Activated CD4-positive, alpha-beta T cell treated with anti-CD3 and anti-CD28 coated beads, Interleukin-2, amount 50 U/mL, for 24 hours (primary cell): ENCODE data around the gene CADPS2.
"Not testable (repeated sequence)": the region's sequence is repeated elsewhere in the genome, so short reads cannot be mapped to it uniquely, and the experiment has no call there.

Experiments
- DNase-seq, 2 donors: peaks; one replicate each; pipeline ENCODE4 v3.0.0-alpha.2; 2020; ENCODE audit warnings: low read depth in 1 of 2, low spot score in 1 of 2

Gene CADPS2

DNA sequence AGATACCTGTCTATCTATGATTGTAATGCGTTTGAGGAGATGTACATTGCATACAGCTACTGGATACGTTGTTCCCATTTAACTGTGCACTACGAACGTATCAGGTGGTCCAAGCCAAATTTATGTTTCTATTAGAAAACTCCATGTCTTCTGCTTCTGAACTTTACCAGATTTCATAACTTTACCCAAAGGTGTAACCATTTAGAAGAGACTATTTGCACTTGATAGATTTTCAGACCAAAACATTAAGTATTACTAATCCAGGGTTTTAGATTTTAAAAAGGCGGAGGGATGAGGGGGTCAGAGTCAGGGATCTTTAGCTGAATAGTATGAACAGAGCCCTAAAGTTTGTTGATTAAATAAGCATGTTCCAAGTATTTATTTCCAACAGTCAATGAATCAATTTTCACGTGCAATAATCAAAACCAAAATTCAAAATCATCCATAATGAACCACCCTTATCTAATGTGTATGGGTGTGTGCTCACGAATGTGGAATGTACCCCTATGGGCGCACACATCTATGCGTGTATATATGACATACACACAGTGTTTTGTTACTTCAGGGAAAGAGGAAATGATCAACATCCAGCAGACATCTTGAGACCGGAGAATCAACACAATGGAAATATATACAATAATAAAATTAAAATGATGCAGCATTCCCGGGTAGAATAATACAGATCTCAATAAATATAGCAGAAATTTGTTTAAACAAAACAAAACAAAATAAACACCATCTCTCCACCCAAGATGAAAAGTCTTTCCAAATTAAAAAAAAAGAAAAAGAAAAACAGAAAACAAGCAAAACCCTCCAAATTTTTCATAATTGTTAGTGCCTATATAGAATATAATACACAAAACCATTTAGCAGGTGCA, 585.1 kb downstream of the CADPS2 start:
- DNase-seq, result no peak

- DNase-seq, result no peak
Observed at GRCh38 chr7:122300211-122300932, 585.9 kb downstream of the CADPS2 start.

GRCh38 chr7:122299624-122300210, 586.5 kb downstream of the CADPS2 start:
- no peak for DNase-seq

GRCh38 chr7:122298618-122299017, 587.6 kb downstream of the CADPS2 start:
- DNase-seq, result no peak

DNA sequence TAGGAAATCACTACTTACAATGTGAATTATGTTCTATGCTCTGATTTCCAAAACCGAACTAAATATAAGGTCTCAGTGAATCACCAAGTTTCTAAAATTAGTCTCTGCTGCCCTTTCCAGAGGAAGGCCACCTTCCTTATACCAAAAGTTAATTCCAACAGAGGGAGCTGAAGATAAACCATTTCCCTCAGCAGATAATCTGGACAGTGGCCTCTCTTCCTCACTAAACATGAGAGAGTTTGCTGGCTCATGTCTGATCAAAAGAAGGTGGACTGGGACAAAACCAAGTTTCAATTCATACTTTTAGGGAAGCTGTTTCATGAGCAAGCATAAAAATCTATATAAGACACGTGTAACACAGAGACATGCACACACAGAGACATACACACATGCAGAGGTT, 588.1 kb downstream of the CADPS2 start:
- DNase-seq, result no peak

DNA sequence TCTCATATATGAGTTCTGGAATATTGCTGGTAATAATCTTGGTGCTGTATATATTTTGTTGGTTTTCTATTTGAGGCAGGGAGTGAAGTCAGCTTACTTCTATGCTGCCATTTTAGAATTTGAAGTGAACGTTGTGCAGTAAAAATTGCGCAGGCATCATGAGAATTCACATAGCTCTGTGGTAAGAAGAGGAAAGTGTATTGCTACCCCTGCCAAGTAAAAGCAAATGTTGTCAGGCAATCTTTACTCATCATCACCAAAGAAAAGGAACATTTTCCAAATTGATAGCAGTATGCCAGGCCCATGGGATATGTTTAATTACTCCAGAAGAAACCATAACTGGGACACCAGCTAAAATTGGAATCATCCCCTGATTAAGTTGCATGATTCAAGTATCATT, 595.1 kb downstream of the CADPS2 start:
- no peak for DNase-seq

DNA sequence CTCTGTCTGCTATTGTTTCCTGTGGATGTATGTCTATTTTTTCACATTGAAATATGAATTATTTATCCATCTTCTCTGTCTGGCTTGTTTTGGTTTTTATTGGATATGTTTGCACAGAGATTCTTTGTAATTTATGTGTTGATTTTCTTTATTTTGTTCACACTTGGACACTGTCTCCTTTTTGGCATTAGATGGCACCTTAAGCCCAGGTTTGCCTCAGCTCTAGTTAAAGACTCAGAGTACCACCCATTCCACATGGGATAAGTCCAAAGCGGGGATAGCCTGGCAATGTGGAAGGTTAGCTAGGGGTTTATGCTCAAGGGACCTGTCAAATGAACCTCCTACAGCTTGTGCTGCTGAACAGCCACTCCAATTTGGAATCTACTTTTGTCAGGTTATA, 595.8 kb downstream of the CADPS2 start:
- DNase-seq, result no peak

GRCh38 chr7:122289426-122289825, 596.8 kb downstream of the CADPS2 start:
- DNase-seq, result no peak

- not testable (repeated sequence) for DNase-seq
Observed at GRCh38 chr7:122284608-122285007, 601.7 kb downstream of the CADPS2 start.

DNA sequence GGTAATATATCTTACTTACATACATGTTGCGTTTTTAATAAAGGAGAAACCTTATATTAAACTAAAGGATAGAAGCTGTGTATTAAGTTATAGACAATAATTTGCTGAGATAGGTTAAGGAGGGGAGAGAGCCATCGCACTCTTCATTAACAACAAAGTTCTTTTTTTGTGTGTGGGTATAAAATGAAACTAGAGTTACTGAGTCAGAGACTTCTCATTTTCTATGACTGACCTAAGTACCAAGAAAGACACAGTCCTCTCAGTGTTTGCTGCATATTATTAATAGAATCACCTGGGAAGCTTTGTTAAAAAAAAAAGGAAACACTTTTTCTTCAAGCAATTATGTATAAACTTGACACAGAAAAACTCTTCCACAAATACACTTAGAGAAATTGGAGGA, 613.1 kb downstream of the CADPS2 start:
- DNase-seq, result no peak

- no peak for DNase-seq
Observed at GRCh38 chr7:122269241-122269640, 617.0 kb downstream of the CADPS2 start.
